ENCODE results near the gene LRWD1.

DNA sequence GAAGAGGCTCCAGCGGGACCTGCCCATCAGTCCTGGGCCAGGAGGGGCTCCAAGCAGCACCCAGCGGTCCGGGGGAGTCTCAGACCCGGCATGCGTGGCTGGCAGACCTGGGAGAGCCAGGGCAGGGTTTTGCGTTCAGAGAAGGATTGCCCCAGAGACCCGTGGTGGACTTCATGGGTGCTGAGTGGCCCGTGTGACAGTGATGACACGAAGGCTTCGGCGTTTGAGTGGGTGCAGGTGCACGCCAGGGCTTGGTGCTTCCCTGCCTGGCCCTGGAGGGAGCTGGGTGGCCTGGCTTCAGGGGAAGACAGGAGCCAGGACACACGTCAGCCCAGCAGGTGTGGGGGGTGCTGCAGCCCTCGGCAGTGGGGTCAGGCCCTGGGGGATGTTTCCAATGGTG lies 17.5 kb upstream of the LRWD1 start:
- no peak for TF ChIP-seq POLR2AphosphoS5 (IDR thresholded peaks at IDR 0.05)
- TF ChIP-seq CTCF (IDR thresholded peaks at IDR 0.05) = no peak
- no peak for TF ChIP-seq POLR2A (IDR thresholded peaks at IDR 0.05)
- no peak for TF ChIP-seq EP300 (IDR thresholded peaks at IDR 0.05)

All from stomach (tissue), 4 donors.